EH (cell line): ENCODE measurements around the gene GAN.
A peak's percentile ranks its signal among the peaks of the same experiment; 100 is the strongest.

Experiments
- DNase-seq: peaks from one replicate; pipeline ENCODE4 v3.0.0-alpha.2; 2015; ENCODE audit warnings: low read depth

The GAN gene, protein sequence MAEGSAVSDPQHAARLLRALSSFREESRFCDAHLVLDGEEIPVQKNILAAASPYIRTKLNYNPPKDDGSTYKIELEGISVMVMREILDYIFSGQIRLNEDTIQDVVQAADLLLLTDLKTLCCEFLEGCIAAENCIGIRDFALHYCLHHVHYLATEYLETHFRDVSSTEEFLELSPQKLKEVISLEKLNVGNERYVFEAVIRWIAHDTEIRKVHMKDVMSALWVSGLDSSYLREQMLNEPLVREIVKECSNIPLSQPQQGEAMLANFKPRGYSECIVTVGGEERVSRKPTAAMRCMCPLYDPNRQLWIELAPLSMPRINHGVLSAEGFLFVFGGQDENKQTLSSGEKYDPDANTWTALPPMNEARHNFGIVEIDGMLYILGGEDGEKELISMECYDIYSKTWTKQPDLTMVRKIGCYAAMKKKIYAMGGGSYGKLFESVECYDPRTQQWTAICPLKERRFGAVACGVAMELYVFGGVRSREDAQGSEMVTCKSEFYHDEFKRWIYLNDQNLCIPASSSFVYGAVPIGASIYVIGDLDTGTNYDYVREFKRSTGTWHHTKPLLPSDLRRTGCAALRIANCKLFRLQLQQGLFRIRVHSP

DNA sequence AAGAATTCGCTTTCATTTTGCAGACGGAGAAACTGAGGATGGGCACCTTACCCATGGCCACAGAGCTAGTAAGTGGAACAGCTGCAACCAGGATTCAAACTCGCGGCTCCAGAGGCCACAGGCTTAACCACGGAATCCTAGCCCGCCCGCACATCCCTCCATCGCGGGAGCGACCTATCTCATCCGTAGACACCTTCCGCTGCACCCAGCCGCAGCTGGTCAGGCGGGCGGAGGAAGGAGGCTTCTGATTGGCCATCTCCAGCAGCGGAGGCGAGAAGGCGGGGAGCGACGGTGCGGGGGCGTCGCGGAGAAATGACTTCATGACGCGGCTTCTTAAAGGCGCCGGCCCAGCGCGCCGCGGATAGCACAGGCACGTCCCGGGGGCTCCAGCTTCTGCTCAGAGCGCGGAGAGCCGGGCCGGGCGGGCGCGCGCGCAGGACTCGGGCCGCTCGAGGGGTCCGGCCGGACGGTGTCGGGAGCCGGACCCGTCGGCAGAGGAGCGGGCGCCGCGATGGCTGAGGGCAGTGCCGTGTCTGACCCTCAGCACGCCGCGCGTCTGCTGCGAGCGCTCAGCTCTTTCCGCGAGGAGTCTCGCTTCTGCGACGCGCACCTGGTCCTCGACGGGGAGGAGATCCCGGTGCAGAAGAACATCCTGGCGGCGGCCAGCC is at the start of gene GAN:
GAN (plus strand) TSS at position 360 of the 668 bp plus-strand sequence; CDS start at position 512, 152 bp downstream.
- DNase-seq, result peak; percentile 96

DNA sequence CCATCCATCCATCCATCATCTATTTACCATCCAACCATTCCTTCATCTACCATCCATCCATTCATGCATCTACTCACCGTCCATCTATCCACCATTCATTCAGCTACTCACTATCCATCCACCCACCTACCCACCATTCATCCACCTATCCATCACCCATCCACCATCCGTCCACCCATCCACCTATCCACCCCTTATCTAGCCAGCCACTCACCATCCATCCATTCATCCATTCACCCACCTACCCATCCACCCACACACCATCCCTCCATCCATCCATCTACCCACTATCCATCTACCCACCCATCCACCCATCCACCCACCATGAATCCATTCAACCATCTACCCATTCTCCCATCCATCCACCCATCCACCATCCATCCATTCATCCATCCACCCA is 49.7 kb upstream of the GAN start:
- no peak for DNase-seq

DNA sequence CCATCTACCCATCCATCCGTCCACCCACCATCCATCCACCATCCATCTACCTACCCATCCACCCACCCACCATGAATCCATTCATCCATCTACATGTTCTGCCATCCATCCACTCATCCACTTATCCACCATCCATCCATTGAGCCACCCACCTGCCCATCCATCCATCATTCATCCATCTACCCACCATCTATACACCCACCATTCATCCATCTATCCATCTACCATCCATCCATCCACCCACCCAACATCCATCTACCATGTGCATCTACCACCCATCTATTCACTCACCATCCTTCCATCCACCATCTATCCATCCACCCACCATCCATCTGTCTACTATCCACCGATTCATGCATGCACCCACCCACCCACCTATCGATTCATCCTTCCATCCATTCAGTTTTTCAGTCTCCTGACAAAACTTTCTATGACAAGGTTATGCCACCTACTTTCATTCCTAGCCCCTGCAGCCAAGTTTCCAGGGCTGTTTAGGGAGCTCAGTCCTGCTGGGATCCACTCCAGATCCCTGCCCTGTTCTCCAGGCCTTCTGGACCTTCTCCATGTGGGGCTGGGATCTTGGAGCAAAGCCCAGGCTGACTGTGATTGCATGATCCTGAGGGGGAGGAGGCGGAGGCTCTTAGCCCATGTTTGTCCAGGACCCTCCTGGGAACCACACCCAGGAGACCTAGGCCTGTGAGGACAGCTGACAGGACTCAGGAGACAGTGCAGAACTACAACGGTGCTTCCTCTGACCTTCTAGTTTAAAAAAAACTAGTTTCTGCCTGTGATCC is 48.9 kb upstream of the GAN start:
- DNase-seq, result peak; percentile 41

DNA sequence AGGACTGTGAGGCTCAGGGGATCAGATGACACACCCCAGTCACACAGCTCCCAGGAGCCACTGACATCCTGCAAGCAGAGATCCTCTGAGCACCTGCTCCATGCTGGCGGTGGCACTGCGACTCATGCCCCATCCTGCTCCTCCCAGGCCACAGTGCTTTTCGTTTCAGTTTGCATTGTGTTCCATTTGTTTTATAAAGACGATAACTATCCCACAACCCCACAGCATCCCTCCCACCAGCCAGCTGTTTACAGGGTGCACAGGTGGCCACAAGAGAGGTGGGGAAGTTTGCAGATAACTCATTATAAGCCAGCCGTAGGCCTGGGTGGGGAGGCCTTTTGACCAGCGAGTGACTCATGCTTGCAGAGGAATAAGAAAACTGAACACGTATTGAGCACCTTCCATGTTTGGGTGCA is 48.1 kb upstream of the GAN start:
- no peak for DNase-seq

DNA sequence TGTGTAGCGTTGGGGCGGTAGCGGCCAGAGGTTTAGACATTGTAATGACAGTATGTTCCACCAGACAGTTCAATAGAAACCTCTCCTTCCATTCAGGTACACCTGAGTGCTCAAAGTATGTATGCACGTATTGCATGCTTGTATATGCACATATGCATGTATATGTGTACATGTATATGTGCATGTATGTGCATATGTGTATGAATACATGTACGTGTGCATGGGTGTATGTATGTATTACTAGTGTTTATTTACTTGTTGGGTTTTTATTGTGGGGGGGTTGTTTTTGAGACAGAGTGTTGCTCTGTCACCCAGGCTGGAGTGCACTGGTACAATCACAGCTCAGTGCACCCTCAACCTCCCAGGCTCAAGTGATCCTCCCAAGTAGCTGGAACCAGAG is 46.3 kb upstream of the GAN start:
- no peak for DNase-seq

DNA sequence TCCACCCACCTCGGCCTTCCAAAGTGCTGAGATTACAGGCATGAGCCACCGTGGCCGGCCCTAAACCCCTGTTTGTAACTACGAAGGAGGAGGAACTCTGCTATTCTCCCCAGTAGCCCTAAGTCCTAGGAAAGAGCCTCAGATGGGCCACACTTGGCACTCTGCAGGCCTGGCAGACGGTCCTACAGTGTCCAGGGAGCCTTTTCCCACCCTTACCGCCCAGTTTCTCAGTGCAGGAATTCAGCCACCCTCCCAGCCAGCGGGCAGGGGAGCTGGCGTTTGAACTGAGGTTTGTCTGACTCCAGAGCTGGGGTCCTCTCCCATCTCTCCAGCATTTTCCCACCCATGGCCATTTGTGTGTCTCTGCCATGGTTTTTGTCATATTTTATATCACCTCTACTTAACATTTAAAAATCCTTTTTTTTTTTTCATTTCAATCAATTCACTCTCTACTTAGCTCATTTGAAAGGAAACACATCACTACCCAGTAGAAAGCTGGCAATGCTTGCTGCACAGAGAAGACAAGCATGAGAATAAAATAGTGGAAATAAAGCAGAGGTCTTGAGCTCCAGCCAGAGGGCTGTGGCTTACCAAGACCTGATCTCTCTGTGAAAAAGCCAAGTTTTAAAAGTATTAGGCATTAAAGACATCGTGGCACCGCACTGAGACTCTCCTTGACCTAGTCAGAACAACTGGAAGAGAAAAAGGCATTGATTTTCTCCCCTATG is 41.4 kb upstream of the GAN start:
- DNase-seq, result no peak

DNA sequence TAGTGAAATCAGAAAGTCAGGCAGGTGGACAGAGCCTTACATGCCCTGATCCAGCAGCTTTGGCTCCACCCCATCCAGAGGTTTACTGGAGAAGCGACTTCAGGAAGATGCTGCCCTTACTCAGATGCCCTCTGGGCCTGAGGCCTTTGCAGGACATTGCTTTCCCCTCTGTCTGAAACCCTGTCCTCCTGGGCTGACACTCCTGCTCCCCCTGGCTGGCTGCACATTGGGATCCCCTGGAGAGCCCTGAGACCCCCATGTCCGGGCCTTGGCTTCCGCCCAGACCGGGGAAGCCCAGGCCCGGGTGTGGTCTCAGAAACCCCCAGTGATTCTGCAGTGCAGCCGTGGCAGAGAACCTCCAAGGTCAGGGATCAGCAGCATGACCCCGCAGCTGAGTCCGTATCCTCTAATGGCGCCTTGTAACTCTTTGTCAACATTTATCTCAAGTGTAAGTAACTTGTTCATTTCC is 39.7 kb upstream of the GAN start:
- DNase-seq, result no peak

DNA sequence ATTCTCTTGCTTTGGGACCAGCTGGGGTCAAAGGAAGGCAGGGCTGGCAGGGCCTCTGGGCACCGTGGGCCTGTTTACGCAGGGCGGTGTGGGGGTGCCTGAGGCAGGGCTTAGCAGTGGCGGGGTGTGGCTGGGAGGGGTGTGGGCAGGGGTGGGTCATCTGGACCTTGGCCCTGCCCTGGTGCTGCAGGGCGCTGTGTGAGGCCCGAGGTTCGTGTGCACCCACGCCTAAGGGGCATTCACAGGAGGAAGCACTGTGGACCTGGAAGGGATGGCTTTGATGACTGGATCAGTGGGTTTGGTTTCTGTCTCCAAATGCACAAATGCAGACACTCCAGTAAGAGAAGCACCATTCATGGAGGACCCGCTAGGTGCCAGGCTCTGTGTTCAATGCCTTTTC is 39.0 kb upstream of the GAN start:
- DNase-seq, result no peak

DNA sequence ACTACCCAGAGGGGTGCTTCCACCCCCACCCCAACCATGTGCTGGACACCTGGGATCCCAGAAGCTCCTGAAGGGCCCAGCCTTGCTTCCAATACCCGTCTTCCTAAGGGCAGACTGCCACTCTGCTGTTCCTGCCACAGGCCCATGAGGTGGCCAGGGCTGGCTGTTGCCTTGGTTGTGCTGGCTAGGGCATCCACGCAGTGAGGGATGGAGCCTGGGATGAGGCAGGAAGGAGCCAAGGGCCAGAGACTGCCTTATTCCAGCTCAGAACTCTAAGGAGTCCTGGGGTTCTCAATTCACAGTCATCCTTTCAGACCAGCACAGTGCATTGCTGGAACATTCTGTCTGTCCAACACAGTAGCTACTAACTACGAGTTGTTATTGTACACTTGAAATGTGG is 38.4 kb upstream of the GAN start:
- DNase-seq, result no peak

DNA sequence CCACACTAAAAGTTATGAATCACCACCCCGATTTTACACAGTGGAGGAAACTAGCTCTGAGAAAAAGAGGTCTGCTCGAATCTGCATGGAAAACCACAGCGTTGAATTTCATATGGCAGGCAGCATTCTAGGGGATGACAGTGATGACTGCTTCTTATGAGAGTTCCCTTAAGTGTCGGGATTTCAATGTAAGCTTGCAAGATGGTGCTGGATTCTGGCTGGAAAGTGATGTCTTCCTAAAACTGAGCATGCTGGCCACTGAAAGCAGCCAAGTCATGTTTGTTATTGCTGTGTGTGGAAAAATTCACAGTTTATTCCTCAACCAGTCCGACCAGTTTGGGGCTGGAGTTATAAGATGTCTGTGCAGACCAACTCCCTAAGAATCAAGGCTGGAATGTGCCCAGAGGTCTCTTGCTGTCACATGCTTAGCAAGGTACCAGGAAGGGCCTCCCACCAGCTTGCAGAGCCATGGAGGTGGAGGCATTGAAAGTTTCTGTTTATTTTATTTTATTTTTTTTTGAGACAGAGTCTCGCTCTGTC is 37.2 kb upstream of the GAN start:
- no peak for DNase-seq

DNA sequence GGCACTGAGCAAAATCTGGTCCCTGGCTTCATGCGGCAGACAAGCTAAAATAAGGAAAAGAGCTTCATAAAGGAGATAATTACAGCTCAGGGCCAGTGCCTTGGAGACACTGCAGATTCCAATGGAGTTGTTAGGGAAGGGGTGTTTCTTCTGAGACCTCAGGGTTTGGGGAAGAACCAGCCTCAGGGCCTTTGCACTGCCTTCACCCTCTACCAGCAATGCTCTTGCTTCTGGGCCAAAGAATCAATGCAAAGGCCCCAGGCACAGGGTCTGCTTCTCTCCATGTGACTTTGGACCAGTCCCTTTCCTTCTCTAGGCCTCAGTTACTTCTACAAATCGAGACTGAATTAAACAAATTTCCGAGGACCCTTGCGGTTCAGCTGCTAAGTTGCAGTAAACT is 36.2 kb upstream of the GAN start:
- DNase-seq, result no peak

DNA sequence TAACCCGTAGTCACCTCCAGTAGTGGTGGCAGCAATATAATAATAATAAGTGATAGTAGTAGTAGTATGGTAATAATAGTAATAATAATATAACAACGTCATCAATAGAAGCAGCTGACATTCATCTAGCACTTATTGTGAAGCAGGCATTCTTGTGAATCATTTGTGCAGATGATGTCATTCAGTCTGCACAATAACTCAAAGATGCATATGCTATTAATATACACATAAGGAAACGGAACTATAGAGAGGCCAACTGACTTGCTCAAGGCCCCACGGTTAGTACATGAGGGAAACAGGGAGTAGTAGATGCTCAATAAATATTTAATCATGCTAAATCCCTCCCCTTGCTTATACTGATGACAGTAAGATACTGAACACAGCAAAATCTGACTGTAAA is 35.4 kb upstream of the GAN start:
- peak; percentile 38 for DNase-seq

DNA sequence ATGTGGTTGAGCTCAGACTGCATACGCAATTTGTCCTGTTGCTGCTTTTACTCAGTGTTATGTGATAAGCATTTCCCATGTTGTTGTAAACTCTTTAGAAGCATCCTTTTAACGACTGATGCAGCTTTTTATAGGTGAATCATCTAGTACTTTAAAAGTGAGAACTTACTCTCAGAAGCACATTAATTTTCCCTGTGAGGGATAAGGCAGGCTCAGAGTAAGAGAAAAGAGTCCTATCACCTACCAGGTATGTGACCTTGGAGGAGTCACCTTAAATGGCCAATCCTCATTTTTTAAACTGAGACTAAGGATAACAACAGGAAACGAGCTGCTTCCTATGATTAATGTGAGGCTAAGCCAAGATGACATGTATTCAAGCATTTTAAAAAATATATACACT is 34.4 kb upstream of the GAN start:
- DNase-seq, result peak; percentile 8

DNA sequence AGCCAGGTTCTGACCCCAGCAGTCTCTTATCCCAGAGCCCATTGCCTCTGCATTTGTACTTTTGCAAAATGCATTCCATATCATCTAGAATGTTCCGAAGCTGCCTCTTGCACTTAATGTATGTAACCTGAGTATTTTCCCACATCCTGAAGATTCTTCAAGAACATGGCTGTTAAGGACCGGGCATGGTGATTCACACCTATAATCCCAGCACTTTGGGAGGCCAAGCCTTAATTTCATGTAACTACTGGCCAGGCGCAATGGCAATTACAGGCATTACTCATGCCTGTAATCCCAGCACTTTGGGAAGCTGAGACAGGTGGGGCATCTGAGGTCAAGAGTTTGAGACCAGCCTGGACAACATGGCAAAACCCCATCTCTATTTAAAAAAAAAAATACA is 31.7 kb upstream of the GAN start:
- no peak for DNase-seq

DNA sequence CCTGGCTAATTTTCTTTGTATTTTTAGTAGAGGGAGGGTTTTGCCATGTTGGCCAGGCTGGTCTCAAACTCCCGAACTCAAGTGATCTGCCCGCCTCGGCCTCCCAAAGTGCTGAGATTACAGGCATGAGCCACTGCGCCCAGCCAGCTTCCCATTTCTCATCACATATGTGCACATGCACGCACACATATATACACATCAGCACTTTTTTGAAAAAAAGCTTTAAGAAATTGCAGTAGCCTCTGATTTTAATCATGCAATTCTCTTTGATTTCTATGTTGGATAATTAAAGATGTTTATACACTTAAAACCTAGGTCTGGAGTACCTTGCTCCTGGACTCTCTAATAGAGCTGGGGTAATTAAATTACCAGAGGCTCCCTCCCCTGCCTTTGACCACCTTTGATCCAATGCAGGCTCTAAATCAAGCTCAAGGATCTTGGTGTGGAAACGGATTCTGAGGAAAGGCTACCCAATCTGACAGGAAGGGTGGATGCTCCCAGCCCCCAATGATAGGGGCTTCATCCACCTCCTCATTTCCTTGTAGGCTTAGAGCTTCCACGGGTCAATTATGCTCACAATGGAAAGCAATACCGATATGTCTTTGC is 29.7 kb upstream of the GAN start:
- DNase-seq, result no peak

DNA sequence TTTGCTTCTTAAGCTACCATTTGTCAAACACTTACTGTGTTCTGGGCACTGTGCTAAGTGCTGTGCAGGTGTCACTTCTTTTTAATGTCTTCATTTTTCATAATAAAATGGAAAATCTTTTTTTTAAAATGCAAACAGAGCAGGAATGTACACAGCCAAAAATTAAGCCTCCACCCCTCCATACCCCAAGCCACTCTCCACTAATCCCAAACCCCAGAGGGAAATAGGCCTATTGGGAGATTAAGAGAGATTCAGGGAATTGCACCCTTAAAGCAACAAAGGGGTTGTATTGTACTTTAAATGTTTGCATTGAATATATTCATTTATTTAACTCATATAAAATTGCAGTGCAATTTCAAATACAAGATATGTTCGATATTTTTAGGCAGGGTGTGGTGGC is 28.6 kb upstream of the GAN start:
- DNase-seq, result no peak

DNA sequence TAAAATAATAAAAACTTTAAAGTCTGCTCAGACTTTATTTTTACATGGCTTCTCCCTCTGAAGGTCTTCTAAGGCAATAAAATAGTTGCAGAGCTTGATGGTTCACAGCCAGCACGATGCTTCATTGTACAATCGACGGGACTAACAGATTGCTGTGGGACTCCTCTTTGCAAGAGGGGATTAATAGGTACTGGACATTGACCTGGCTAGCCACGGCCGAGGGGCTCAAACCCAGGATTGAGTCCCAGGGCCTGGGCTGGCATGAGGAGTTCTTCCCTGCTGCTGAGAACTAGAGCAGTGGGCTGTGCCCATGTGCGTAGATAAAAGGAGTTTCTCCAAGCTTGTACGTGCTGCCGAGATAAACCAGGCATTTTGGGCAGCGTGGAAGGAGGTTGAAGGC is 23.6 kb upstream of the GAN start:
- DNase-seq, result no peak

DNA sequence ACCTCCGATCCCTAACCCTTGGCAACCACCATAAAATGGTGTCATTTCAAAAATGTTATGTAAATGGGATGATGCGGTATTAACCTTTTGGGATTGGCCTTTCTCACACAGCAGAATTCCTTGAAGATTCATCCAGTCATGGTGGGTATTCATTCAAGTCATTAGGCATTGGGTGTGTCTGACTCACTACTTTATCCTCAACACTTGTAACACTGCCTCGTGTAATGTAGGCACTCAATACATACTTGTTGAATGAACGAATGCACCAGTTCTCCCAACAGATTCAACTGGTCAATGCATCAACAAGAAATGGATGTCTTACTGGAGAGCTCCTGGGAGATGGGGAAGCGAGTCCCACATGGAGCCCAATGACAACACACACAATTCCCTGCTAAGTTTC is 21.8 kb upstream of the GAN start:
- DNase-seq, result no peak

DNA sequence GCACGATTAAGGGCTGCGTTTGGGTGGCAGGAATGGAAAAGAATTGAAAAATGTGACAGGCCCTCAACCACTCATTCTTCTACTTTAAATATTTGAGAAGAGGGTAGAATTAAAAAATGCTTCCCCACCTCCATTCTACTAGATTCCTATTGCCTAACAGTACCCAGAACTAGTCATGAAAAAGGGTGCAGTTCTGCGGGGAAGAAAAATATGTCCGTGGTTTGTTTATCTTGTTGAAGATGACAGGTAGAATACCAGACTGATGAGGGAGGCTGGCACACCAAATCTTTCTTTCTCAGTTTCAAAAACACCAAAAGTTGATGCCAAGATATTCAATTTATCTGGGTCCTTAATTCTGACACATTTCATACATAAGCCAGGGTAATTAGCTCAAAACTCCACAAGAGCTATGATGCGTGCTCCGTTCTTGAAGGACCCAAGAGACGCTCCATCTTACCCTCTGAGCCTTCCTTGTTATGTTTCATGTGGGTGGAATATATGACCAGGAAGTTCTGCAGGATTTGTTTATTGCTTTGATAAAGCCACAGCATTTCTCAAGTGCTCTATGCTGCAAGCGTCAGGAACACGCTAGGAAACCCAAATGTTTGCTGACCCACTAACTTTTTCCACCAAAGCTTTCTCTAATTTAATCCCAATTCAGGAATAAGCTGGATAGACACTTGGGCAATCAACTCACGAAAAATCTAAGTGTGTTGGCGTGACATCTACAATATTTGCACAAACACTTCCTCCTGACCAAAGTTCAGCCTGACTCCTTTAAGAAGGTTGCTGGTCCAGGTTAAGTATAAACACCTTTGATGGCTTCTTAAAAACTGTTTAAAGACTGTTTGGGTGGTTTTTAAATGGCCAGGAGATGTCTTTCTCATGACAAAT is 20.6 kb upstream of the GAN start:
- no peak for DNase-seq

DNA sequence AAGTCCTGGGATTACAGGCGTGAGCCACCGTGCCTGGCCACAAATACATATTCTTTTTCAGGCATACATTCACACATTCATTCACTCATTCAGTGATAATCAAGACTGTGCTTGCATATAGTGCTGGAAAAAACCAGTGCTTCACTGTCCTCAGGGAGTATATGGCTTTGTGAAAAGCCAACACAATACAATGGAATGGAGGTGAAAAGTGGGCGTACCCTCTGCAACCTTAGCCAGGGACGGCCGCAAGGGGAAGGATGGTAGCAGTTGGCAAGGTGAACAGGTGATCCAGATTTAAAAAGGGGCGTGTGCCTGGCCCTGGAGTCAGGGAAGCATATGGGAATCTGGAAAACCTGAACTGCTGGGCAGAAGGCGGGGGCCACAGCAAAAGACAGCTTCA is 18.1 kb upstream of the GAN start:
- DNase-seq, result no peak
